EL (cell line): ENCODE measurements around the gene UCMA.
A peak's percentile ranks its signal among the peaks of the same experiment; 100 is the strongest.

Source experiments
- DNase-seq: peaks from one replicate; pipeline ENCODE4 v3.0.0-alpha.2; 2016

Gene UCMA

GRCh38 chr10:13231808-13232207 is 2.4 kb downstream of the UCMA start:
- no peak for DNase-seq

GRCh38 chr10:13231190-13231589 is 3.0 kb downstream of the UCMA start:
- DNase-seq = no peak

GRCh38 chr10:13227031-13227430 is 7.1 kb downstream of the UCMA start:
- no peak for DNase-seq

GRCh38 chr10:13225601-13226000 is 8.6 kb downstream of the UCMA start:
- DNase-seq = no peak

- no peak for DNase-seq
Measured at GRCh38 chr10:13224210-13224995, 9.8 kb downstream of the UCMA start.

GRCh38 chr10:13223241-13223640 is 10.9 kb downstream of the UCMA start:
- no peak for DNase-seq

GRCh38 chr10:13222566-13222965 is 11.6 kb downstream of the UCMA start:
- no peak for DNase-seq

GRCh38 chr10:13222151-13222550 is 12.0 kb downstream of the UCMA start:
- no peak for DNase-seq

GRCh38 chr10:13221572-13221971 is 12.6 kb downstream of the UCMA start:
- DNase-seq = no peak

GRCh38 chr10:13219685-13220670 is 14.2 kb downstream of the UCMA start:
- DNase-seq = peak; percentile 19

GRCh38 chr10:13218878-13219277 is 15.3 kb downstream of the UCMA start:
- DNase-seq = no peak

GRCh38 chr10:13213163-13213562 is 21.0 kb downstream of the UCMA start:
- no peak for DNase-seq

- no peak for DNase-seq
Measured at GRCh38 chr10:13206546-13207443, 27.4 kb downstream of the UCMA start.

- DNase-seq = no peak
Measured at GRCh38 chr10:13206091-13206490, 28.1 kb downstream of the UCMA start.

- DNase-seq = peak; percentile 29
Measured at GRCh38 chr10:13201132-13201531, 33.0 kb downstream of the UCMA start.

GRCh38 chr10:13195016-13195415 is 39.2 kb downstream of the UCMA start:
- peak; percentile 4 for DNase-seq

- no peak for DNase-seq
Measured at GRCh38 chr10:13193637-13194036, 40.5 kb downstream of the UCMA start.

GRCh38 chr10:13191362-13191761 is 42.8 kb downstream of the UCMA start:
- DNase-seq = no peak

- no peak for DNase-seq
Measured at GRCh38 chr10:13190816-13191215, 43.4 kb downstream of the UCMA start.

GRCh38 chr10:13189961-13190360 is 44.2 kb downstream of the UCMA start:
- DNase-seq = no peak

GRCh38 chr10:13188593-13188992 is 45.6 kb downstream of the UCMA start:
- DNase-seq = no peak

GRCh38 chr10:13187135-13187534 is 47.0 kb downstream of the UCMA start:
- DNase-seq = no peak
